Measurements from ENCODE around the gene PLXDC1. TPM values are rescaled to one million over a fixed set of nuclear protein-coding genes. Genes with fewer than 3 reads are reported as not detected.

Gene PLXDC1
- 10 to 100 TPM in 1 of 4 donors, 1 to 10 TPM in 3; 1.6 to 26.2 (median 4.3) TPM for total RNA-seq

GRCh38 chr17:39151150-39151942, at the start of gene PLXDC1:
Gene PLXDC1, minus strand, starts transcription at chr17:39151637. Its CDS starts 200 bp downstream, at chr17:39151437.
- DNase-seq = no peak
- in situ Hi-C loops (cut with MboI; ENCODE audit: low pct_ligation_motif_present in 1 of 4, low pct_unique_long_range_greater_than_20kb in 1 of 4, low sequenced_read_pairs in 3 of 4) (loop anchor here (5.0 to 25.0 kb wide), 4 partner anchors 164 to 289 kb away; partner anchors contain the start of genes LASP1 (in 1 of the 4) and RPL23 (in 1 of the 4)), intact Hi-C loops (cut with DNase I; ENCODE audit: low total_unique reads) (no loop called here)
- WGBS, 2 donors (ENCODE audit: low coverage in 1 of 2) = 2% methylated on average over 30 of the region's 68 CpGs; no CpG with 5 or more reads in 1 of the 2 donors
- Histone ChIP-seq H3K36me3 (no peaks in the 10 kb centered on the region), H3K4me3 (peak within 1 kb of the TSS; percentile 6 to 75 (median 61)), H3K4me1 (peaks cover 8 to 28% (median 22%) of the 10 kb centered on the region in 4 donors), H3K27ac (peak within 1 kb of the TSS; percentile 87 to 98 (median 90)), H3K27me3 (peaks cover 28% of the 10 kb centered on the region), H3K9me3 (no peaks in the 10 kb centered on the region)
- no peak for TF ChIP-seq POLR2AphosphoS5 (IDR thresholded peaks at IDR 0.05)

- intact Hi-C loops (cut with DNase I; ENCODE audit: low total_unique reads) = no loop called here
- H3K9me3 ChIP-seq = no peaks in the 10 kb centered on the region
- H3K27me3 ChIP-seq = no peaks in the 10 kb centered on the region
- DNase-seq = no peak
- H3K36me3 ChIP-seq = peaks cover 0 to 39% (median 19%) of the 10 kb centered on the region in 4 donors
- 19 to 22% methylated on average over 8 to 11 of the region's 11 CpGs for WGBS, 2 donors (ENCODE audit: low coverage in 1 of 2)
- H3K4me3 ChIP-seq = peak overlapping the region; percentile 64 to 97 (median 85)
- H3K27ac ChIP-seq = peak overlapping the region; percentile 85 to 98 (median 96)
- TF ChIP-seq CTCF (IDR thresholded peaks at IDR 0.05) (no peak), EP300 (IDR thresholded peaks at IDR 0.05; ENCODE audit: low read depth) (no peak), POLR2AphosphoS5 (IDR thresholded peaks at IDR 0.05) (no peak), POLR2A (IDR thresholded peaks at IDR 0.05) (no peak)
- in situ Hi-C loops (cut with MboI; ENCODE audit: low pct_ligation_motif_present in 1 of 4, low pct_unique_long_range_greater_than_20kb in 1 of 4, low sequenced_read_pairs in 3 of 4) = no loop called here
- H3K4me1 ChIP-seq = peaks cover 23 to 47% (median 37%) of the 10 kb centered on the region in 4 donors
These were observed 49.6 kb upstream of the PLXDC1 start for GRCh38 chr17:39200957-39201510.

DNA sequence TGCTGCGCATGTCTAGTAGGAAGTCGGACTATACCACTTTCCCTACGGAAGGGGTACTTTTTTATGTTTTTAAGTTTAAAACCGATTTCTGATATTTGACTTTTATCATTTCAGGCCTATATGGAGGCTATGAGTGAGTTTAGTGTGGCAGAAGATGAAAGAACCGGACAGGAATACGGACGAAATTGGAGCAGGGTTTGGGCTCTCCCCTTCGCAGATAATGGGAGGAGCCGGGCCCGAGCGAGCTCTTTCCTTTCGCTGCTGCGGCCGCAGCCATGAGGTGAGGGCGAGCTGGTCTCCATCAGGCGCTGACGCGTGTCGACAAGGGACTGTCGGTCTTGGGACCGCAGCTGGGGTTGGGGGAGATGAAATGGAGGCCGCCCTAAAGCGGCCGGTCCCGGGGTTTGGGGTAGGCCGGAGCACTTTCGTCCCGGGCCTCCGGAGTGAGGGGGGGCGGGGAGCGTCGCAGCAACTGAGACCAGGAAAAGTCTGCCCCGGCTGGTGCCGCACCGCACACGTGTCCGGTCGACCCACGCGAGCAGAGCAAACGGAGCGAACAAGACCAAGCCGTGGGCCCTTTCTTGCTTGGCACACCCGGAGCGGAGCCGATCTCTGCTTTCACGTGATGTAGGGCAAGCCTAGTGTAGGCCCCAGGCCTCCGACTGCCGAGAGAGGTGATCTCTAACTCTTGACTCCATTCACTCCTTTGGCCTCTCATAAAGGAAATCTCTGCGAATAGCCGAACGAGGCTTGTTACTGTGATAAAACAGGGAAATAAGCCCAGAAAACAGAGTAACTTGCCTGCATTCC, 48.8 kb upstream of the PLXDC1 start, which contains the start of gene RPL19:
Gene RPL19, plus strand, starts transcription at position 214 of the 810 bp plus-strand sequence. Its CDS starts 62 bp downstream, at position 276.
- TF ChIP-seq POLR2AphosphoS5 (IDR thresholded peaks at IDR 0.05) (peak; percentile 39 to 86 (median 84)), POLR2A (IDR thresholded peaks at IDR 0.05) (peak; percentile 82), CTCF (IDR thresholded peaks at IDR 0.05) (peak in 1 of 5 experiments; percentile 27), EP300 (IDR thresholded peaks at IDR 0.05; ENCODE audit: low read depth) (no peak)
- DNase-seq = peak; percentile 82
- H3K4me1 ChIP-seq = peaks cover 23 to 55% (median 40%) of the 10 kb centered on the region in 4 donors
- peak within 1 kb of the TSS; percentile 64 to 97 (median 85) for H3K4me3 ChIP-seq
- in situ Hi-C loops (cut with MboI; ENCODE audit: low pct_ligation_motif_present in 1 of 4, low pct_unique_long_range_greater_than_20kb in 1 of 4, low sequenced_read_pairs in 3 of 4) (no loop called here), intact Hi-C loops (cut with DNase I; ENCODE audit: low total_unique reads) (no loop called here)
- H3K27me3 ChIP-seq = no peaks in the 10 kb centered on the region
- no peaks in the 10 kb centered on the region for H3K9me3 ChIP-seq
- peak within 1 kb of the TSS; percentile 85 to 98 (median 96) for H3K27ac ChIP-seq
- WGBS, 2 donors (ENCODE audit: low coverage in 1 of 2) = 0 to 1% methylated on average over 12 to 52 of the region's 52 CpGs
- H3K36me3 ChIP-seq = peaks cover 0 to 39% (median 19%) of the 10 kb centered on the region in 4 donors

- in situ Hi-C loops (cut with MboI; ENCODE audit: low pct_ligation_motif_present in 1 of 4, low pct_unique_long_range_greater_than_20kb in 1 of 4, low sequenced_read_pairs in 3 of 4) = no loop called here
- Histone ChIP-seq H3K36me3 (peaks cover 0 to 34% (median 18%) of the 10 kb centered on the region in 4 donors), H3K27me3 (no peaks in the 10 kb centered on the region), H3K9me3 (no peaks in the 10 kb centered on the region), H3K27ac (peak overlapping the region; percentile 85 to 98 (median 96)), H3K4me1 (peaks cover 23 to 59% (median 40%) of the 10 kb centered on the region in 4 donors), H3K4me3 (peak overlapping the region; percentile 15 to 97 (median 74))
- TF ChIP-seq POLR2AphosphoS5 (IDR thresholded peaks at IDR 0.05) (peak in 1 of 3 donors; percentile 77), POLR2A (IDR thresholded peaks at IDR 0.05) (no peak)
- peak; percentile 91 for DNase-seq
- intact Hi-C loops (cut with DNase I; ENCODE audit: low total_unique reads) = no loop called here
- WGBS, 2 donors (ENCODE audit: low coverage in 1 of 2) = 0 to 1% methylated on average over 4 to 10 of the region's 10 CpGs
These were observed 48.3 kb upstream of the PLXDC1 start for GRCh38 chr17:39199820-39200069.
